IMR-90 (cell line): ENCODE results near the gene IGF2R. TPM values are rescaled to one million over a fixed set of nuclear protein-coding genes. Genes with fewer than 3 reads are reported as not detected.

Experiments used
- ATAC-seq: fragments of 200-7000 bp; cut with Tn5 transposase; 2 replicates; pipeline ENCODE4 v1.9.1; 2020; ENCODE audit warnings: low read depth, mild to moderate bottlenecking, moderate library complexity
- BruUV-seq: library from RNA; stranded (reverse); fragments of 400-500 nt; replicated peaks from 2 replicates; lab custom pipeline; 2021; lab: Mats Ljungman, UMichigan
- CTCF ChIA-PET: fragments of 300-600 bp; formaldehyde crosslinking; extraction: SDS; loops from one replicate; lab custom pipeline; 2021; ENCODE audit warnings: antibody characterized with exemption; lab: Yijun Ruan, JAX
- POLR2A ChIA-PET: fragments of 300-600 bp; sonication (Branson Sonifier 250); formaldehyde crosslinking; loops from one replicate; lab custom pipeline; 2022; ENCODE audit warnings: antibody characterized with exemption; ENCODE audit not compliant: unreplicated experiment; lab: Charles Lee
- DNase-seq: peaks from one replicate; pipeline ENCODE4 v3.0.0; 2013
- H2AFZ ChIP-seq: replicated peaks from 2 replicates; pipeline ENCODE3; 2013; ENCODE audit warnings: low read length, mild to moderate bottlenecking; ENCODE audit not compliant: poor library complexity
- H2AK5ac ChIP-seq: 2 replicates; pipeline ENCODE4 v1.6.1; 2013; ENCODE audit warnings: low read depth, low read length, inconsistent platforms
- H2AK9ac ChIP-seq: replicated peaks from 2 replicates; pipeline ENCODE3; 2013; ENCODE audit warnings: mild to moderate bottlenecking, low read depth, low read length, moderate library complexity; ENCODE audit not compliant: poor library complexity
- H2BK120ac ChIP-seq: 2 replicates; pipeline ENCODE4 v1.6.1; 2013; ENCODE audit warnings: low read depth, low read length, inconsistent platforms
- H2BK15ac ChIP-seq: 3 replicates; pipeline ENCODE4 v1.6.1; 2013; ENCODE audit warnings: low read depth, low read length, inconsistent platforms
- H2BK20ac ChIP-seq: 2 replicates; pipeline ENCODE4 v1.6.1; 2013; ENCODE audit warnings: low read depth, mild to moderate bottlenecking, inconsistent platforms, low read length, moderate library complexity
- H2BK5ac ChIP-seq: 2 replicates; pipeline ENCODE4 v1.6.1; 2013; ENCODE audit warnings: mild to moderate bottlenecking, low read depth, low read length, inconsistent platforms; ENCODE audit not compliant: poor library complexity, severe bottlenecking
- H3K14ac ChIP-seq: replicated peaks from 2 replicates; pipeline ENCODE4 v1.6.1; 2013; ENCODE audit warnings: low read depth, low read length, inconsistent platforms
- H3K18ac ChIP-seq: 2 replicates; pipeline ENCODE4 v1.6.1; 2013; ENCODE audit warnings: low read depth, low read length, control low read depth
- H3K23ac ChIP-seq: 2 replicates; pipeline ENCODE4 v1.6.1; 2013; ENCODE audit warnings: low read depth, low read length, inconsistent platforms
- H3K27ac ChIP-seq: 2 replicates; pipeline ENCODE4 v1.5.1; 2013; ENCODE audit warnings: mild to moderate bottlenecking, control low read depth, low read length; ENCODE audit not compliant: insufficient read depth
- H3K27me3 ChIP-seq: 2 replicates; pipeline ENCODE4 v1.6.1; 2013; ENCODE audit warnings: low read length; ENCODE audit not compliant: control insufficient read depth, insufficient read depth
- H3K36me3 ChIP-seq: 2 replicates; pipeline ENCODE4 v1.6.1; 2013; ENCODE audit warnings: low read length, mixed read lengths; ENCODE audit not compliant: control insufficient read depth, insufficient read depth
- H3K4ac ChIP-seq: 2 replicates; pipeline ENCODE4 v1.6.1; 2013; ENCODE audit warnings: low read depth, low read length, inconsistent platforms
- H3K4me1 ChIP-seq: 2 replicates; pipeline ENCODE4 v1.6.1; 2013; ENCODE audit warnings: low read length, mixed read lengths; ENCODE audit not compliant: control insufficient read depth, insufficient read depth
- H3K4me2 ChIP-seq: 2 replicates; pipeline ENCODE4 v1.6.1; 2013; ENCODE audit warnings: low read depth, mild to moderate bottlenecking, control low read depth, low read length, moderate library complexity
- H3K4me3 ChIP-seq: 2 replicates; pipeline ENCODE4 v1.5.1; 2013; ENCODE audit warnings: low read depth, mild to moderate bottlenecking, control low read depth, low read length, moderate library complexity; ENCODE audit not compliant: insufficient read depth
- H3K56ac ChIP-seq: 2 replicates; pipeline ENCODE4 v1.6.1; 2013; ENCODE audit warnings: low read length, inconsistent platforms; ENCODE audit not compliant: insufficient read depth; ENCODE audit errors: extremely low read depth
- H3K79me1 ChIP-seq, 2 experiments: 2 replicates each; pipeline ENCODE4 v1.6.1; 2013; ENCODE audit warnings: low read length in 2 of 2, inconsistent platforms in 1 of 2, low read depth in 1 of 2
- H3K9ac ChIP-seq: 2 replicates; pipeline ENCODE4 v1.6.1; 2013; ENCODE audit warnings: low read depth, low read length, control low read depth
- H3K9me1 ChIP-seq: 2 replicates; pipeline ENCODE4 v1.6.1; 2013; ENCODE audit warnings: low read length, inconsistent platforms; ENCODE audit not compliant: insufficient read depth
- H3K9me3 ChIP-seq: 2 replicates; pipeline ENCODE4 v1.6.1; 2013; ENCODE audit warnings: low read length; ENCODE audit not compliant: control insufficient read depth, insufficient read depth
- H4K20me1 ChIP-seq: 2 replicates; pipeline ENCODE4 v1.6.1; 2013; ENCODE audit warnings: low read length, inconsistent platforms; ENCODE audit not compliant: insufficient read depth
- H4K5ac ChIP-seq: 2 replicates; pipeline ENCODE4 v1.6.1; 2013; ENCODE audit warnings: mild to moderate bottlenecking, low read depth, low read length, control low read depth
- H4K8ac ChIP-seq, 2 experiments: 2 replicates each; pipeline ENCODE4 v1.6.1; 2013; ENCODE audit warnings: low read depth in 2 of 2, low read length in 2 of 2, control low read depth in 1 of 2, inconsistent platforms in 1 of 2
- H4K91ac ChIP-seq: 2 replicates; pipeline ENCODE4 v1.6.1; 2013; ENCODE audit warnings: low read depth, low read length, inconsistent platforms; ENCODE audit not compliant: insufficient read depth
- MXI1 ChIP-seq: IDR thresholded peaks from 2 replicates; pipeline ENCODE4 v1.6.1; 2012; ENCODE audit warnings: low read depth, mild to moderate bottlenecking, low read length, moderate library complexity, borderline replicate concordance
- RCOR1 ChIP-seq: IDR thresholded peaks from 2 replicates; pipeline ENCODE4 v1.6.1; 2012; ENCODE audit warnings: mild to moderate bottlenecking, low read length, improper control_type of control experiment; ENCODE audit not compliant: insufficient replicate concordance
- SMC3 ChIP-seq: fragments of 150-350 bp; IDR thresholded peaks from 2 replicates; pipeline ENCODE4 v1.6.1; 2016; ENCODE audit warnings: low read depth, mild to moderate bottlenecking, antibody characterized with exemption, low read length, moderate library complexity
- WGBS, 2 experiments: methylation state at CpG; one replicate each; pipeline versions ENCODE4 v1.1.5 to v1.1.7; 2013; ENCODE audit warnings: missing lambda C conversion rate in 2 of 2; ENCODE audit not compliant: insufficient read length in 1 of 2; ENCODE audit errors: extremely low coverage in 2 of 2; 5-methylcytosine and 5-hydroxymethylcytosine counted together
- dilution Hi-C: fragments of 300-500 bp; cut with HindIII; formaldehyde crosslinking; loops from one replicate; pipeline ENCODE4 v1.14.3; 2018; ENCODE audit warnings: low sequenced_read_pairs; ENCODE audit not compliant: unreplicated experiment
- in situ Hi-C: fragments of 300-500 bp; cut with MboI; formaldehyde crosslinking; loops from 3 replicates; pipeline ENCODE4 v1.14.3; 2019; ENCODE audit warnings: low sequenced_read_pairs, inconsistent platforms, mixed read lengths
- intact Hi-C: fragments of 100-400 bp; cut with micrococcal nuclease; formaldehyde crosslinking; loops from 2 replicates; pipeline ENCODE4 v1.10.0; 2022
- polyA plus RNA-seq, 3 experiments: library from polyadenylated mRNA; depleted of rRNA; stranded (reverse); fragments of >200 nt; gene quantifications; 2 replicates each; pipeline ENCODE4 v1.2.3, GENCODE V29; 2012; ENCODE audit warnings: low replicate concordance in 1 of 3
- total RNA-seq: library from RNA; depleted of rRNA; stranded (reverse); fragments of >200 nt; gene quantifications from 2 replicates; pipeline ENCODE4 v1.2.3, GENCODE V29; 2012
- TF ChIP-seq, protein P1 (sequence below): conservative IDR thresholded peaks from 2 replicates; pipeline ENCODE4 v1.5.1; 2012; ENCODE audit warnings: mild to moderate bottlenecking, low read depth, low read length, improper control_type of control experiment

Gene IGF2R
- total and polyA plus RNA-seq, 2 of the 4 experiments (the other 2 are of a cell fraction), result 33.2 to 41.4 TPM

DNA sequence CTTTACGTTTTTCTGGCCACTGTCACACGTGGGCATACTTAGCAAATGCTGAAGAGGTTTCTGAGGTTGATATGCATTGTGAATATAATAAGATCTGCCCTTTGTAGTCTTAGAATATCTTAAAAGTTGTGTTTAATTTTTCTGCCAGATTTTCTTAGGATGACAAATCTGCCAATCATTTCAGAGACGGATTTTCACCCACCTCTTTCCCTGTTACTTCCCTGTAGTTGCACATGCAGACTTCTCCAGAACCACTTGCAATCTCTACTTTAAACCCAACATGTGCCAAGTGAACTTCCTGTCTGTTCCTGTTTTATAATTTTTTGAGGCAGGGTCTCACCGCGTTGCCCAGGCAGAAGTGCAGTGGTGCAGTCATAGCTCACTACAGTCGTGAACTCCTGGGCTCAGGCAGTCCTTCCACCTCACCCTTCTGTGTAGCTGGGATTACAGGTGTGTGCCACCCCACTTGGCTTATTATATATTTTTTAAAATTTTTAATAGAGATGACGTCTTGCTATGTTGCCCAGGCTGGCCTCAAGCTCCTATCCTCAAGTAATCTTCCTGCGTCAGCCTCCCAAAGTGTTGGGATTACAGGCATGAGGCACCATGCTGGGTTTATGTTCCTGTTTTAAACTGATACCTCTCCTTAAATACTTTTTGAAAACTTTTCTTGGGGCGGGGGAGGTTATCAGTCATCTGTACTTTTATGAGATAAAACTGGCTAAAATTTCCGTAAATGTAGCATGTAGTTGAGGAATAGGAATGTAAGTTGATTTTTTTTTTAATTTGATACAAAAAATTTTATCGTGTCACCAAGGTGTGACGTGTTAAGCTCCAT lies 2.7 kb downstream of the IGF2R start (continued):
- TF ChIP-seq RCOR1, result no peak

DNA sequence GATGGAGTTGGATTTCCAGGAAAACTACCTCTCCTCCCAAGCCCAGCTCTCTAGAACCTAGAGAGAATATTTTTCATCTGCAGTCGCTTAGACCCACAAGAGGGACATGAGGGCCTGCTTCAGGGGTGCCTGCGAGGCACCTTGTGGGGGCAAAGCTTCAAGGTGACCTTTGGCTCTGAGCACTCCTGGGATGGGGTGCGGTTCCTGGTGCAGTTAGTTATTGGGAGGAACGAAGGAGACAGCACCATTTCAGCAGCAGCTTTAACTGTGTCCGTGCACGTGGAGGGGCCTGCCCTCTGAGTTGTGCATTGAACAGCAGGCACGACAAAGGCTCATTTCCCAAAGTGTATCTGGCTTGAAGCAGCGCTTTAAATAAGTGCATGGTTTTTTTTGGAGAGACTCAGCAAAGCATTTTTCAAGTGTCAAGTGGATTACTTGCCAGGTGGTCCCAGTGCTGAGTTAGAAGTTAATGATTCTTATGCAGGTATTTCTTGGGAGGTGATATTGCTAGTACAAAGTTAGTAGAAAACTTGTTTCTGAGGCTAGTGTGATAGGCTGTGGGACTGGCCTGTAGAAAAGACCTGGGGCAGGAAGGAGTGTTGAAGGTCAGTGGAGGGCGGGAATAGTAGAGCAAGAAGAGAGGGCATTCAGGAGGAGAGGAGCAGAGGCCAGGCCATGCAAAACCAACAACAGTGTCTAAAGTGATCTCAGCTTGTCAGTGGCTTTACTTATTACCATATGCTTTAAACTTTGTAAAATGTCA lies 3.8 kb downstream of the IGF2R start:
- no peak overlapping the region for H2BK20ac ChIP-seq
- peaks cover 33 to 67% of the 10 kb centered on the region in 2 experiments for H3K79me1 ChIP-seq
- 0 out of 2 replicates have a peak, but pooled peaks cover 1% of the 10 kb centered on the region for H3K36me3 ChIP-seq
- intact Hi-C loops (loop anchor here (5.0 kb wide), 1 partner anchor 35 kb away; no protein-coding TSS in a partner anchor), dilution Hi-C loops (no loop called here), in situ Hi-C loops (loop anchor here (25.0 kb wide), 1 partner anchor 285 kb away; the partner anchor contains the start of gene SOD2)
- peaks cover 18% of the 10 kb centered on the region for H3K9me1 ChIP-seq
- no peaks in the 10 kb centered on the region for H3K27me3 ChIP-seq
- no peak overlapping the region for H2AK9ac ChIP-seq
- no peak overlapping the region for H2BK120ac ChIP-seq
- peaks cover 62% of the 10 kb centered on the region for H4K20me1 ChIP-seq
- 93% methylated on average over 6 of the region's 9 CpGs; no CpG with 5 or more reads in 1 of the 2 experiments for WGBS, 2 experiments
- no peak overlapping the region for H2AFZ ChIP-seq
- H2BK5ac ChIP-seq, result no peak overlapping the region
- no peak for TF ChIP-seq MXI1
- TF ChIP-seq SMC3, result no peak
- TF ChIP-seq, protein P1, sequence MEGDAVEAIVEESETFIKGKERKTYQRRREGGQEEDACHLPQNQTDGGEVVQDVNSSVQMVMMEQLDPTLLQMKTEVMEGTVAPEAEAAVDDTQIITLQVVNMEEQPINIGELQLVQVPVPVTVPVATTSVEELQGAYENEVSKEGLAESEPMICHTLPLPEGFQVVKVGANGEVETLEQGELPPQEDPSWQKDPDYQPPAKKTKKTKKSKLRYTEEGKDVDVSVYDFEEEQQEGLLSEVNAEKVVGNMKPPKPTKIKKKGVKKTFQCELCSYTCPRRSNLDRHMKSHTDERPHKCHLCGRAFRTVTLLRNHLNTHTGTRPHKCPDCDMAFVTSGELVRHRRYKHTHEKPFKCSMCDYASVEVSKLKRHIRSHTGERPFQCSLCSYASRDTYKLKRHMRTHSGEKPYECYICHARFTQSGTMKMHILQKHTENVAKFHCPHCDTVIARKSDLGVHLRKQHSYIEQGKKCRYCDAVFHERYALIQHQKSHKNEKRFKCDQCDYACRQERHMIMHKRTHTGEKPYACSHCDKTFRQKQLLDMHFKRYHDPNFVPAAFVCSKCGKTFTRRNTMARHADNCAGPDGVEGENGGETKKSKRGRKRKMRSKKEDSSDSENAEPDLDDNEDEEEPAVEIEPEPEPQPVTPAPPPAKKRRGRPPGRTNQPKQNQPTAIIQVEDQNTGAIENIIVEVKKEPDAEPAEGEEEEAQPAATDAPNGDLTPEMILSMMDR, result no peak
- no TSS peak for BruUV-seq
- H3K9me3 ChIP-seq, result no peaks in the 10 kb centered on the region
- no peak overlapping the region for H3K27ac ChIP-seq
- no peak overlapping the region for H3K56ac ChIP-seq
- POLR2A ChIA-PET, result no interaction called here
- no peak overlapping the region for H2BK15ac ChIP-seq
- no peak for ATAC-seq
- no peak overlapping the region for H3K14ac ChIP-seq
- H3K4me1 ChIP-seq, result peaks cover 20% of the 10 kb centered on the region
- no peak overlapping the region for H3K23ac ChIP-seq
- CTCF ChIA-PET, result no interaction called here
- H4K5ac ChIP-seq, result no peak overlapping the region
- no peak overlapping the region for H3K9ac ChIP-seq
- H2AK5ac ChIP-seq, result no peak overlapping the region
- no peak overlapping the region for H4K8ac ChIP-seq
- no peak overlapping the region for H3K4me3 ChIP-seq
- H4K91ac ChIP-seq, result no peak overlapping the region
- H3K4me2 ChIP-seq, result no peak overlapping the region
- no peak for DNase-seq
- no peak overlapping the region for H3K18ac ChIP-seq
- no peak overlapping the region; the same call in 1 of the 2 replicates for H3K4ac ChIP-seq
